GM21526 (cell line): Measurements from ENCODE around the gene ALAS2.
"Not testable (repeated sequence)": the region's sequence is repeated elsewhere in the genome, so short reads cannot be mapped to it uniquely, and the experiment has no call there.

Source experiments
- ATAC-seq: cut with Tn5 transposase; IDR thresholded peaks from one replicate; pipeline ENCODE4 v1.9.1; 2021; ENCODE audit warnings: moderate library complexity; ENCODE audit not compliant: unreplicated experiment, low FRiP score

ALAS2 gene

GRCh38 chrX:55030271-55031205 lies at the start of gene ALAS2:
ALAS2 (minus strand) TSS chrX:55030977; CDS start chrX:55026000, 4,977 bp downstream.
- ATAC-seq: no peak

GRCh38 chrX:55074851-55075467 lies 44.2 kb upstream of the ALAS2 start, which contains the start of gene PAGE2B:
PAGE2B (plus strand) TSS chrX:55075030; CDS start chrX:55076042, 1,012 bp downstream.
- ATAC-seq: no peak

GRCh38 chrX:55072286-55072685 lies 41.5 kb upstream of the ALAS2 start:
- ATAC-seq: no peak

GRCh38 chrX:55067180-55067579 lies 36.4 kb upstream of the ALAS2 start:
- not testable (repeated sequence) for ATAC-seq

- peak; percentile 62 for ATAC-seq
Measured at GRCh38 chrX:55057675-55058249, 27.0 kb upstream of the ALAS2 start.

GRCh38 chrX:55056820-55057674 lies 26.3 kb upstream of the ALAS2 start:
- no peak for ATAC-seq

GRCh38 chrX:55050599-55050998 lies 19.8 kb upstream of the ALAS2 start:
- ATAC-seq: not testable (repeated sequence)

GRCh38 chrX:55041514-55041913 lies 10.7 kb upstream of the ALAS2 start:
- ATAC-seq: no peak

- ATAC-seq: no peak
Measured at GRCh38 chrX:55039471-55039870, 8.7 kb upstream of the ALAS2 start.

GRCh38 chrX:55033429-55033828 lies 2.7 kb upstream of the ALAS2 start:
- no peak for ATAC-seq

GRCh38 chrX:55029291-55029690 lies 1.5 kb downstream of the ALAS2 start:
- no peak for ATAC-seq

- no peak for ATAC-seq
Measured at GRCh38 chrX:55028611-55029010, 2.2 kb downstream of the ALAS2 start.

GRCh38 chrX:55028040-55028439 lies 2.7 kb downstream of the ALAS2 start:
- no peak for ATAC-seq

GRCh38 chrX:55026840-55027239 lies 3.9 kb downstream of the ALAS2 start:
- no peak for ATAC-seq

GRCh38 chrX:55026143-55026542 lies 4.6 kb downstream of the ALAS2 start:
- no peak for ATAC-seq

- no peak for ATAC-seq
Measured at GRCh38 chrX:55014897-55015299, 15.9 kb downstream of the ALAS2 start.

- ATAC-seq: no peak
Measured at GRCh38 chrX:55011294-55011693, 19.5 kb downstream of the ALAS2 start.

- ATAC-seq: no peak
Measured at GRCh38 chrX:55008571-55009358, 22.0 kb downstream of the ALAS2 start.

- ATAC-seq: no peak
Measured at GRCh38 chrX:55007656-55008055, 23.1 kb downstream of the ALAS2 start.
